HG03039 (cell line): ENCODE measurements around the gene KLC4.
"Not testable (repeated sequence)": the region's sequence is repeated elsewhere in the genome, so short reads cannot be mapped to it uniquely, and the experiment has no call there.

Experiments
- ATAC-seq: cut with Tn5 transposase; IDR thresholded peaks from one replicate; pipeline ENCODE4 v1.9.1; 2021; ENCODE audit warnings: mild to moderate bottlenecking, moderate library complexity; ENCODE audit not compliant: unreplicated experiment

KLC4 gene

GRCh38 chr6:43060755-43061633 is 1.6 kb downstream of the KLC4 start:
- ATAC-seq, result no peak

GRCh38 chr6:43061861-43062260 is 2.4 kb downstream of the KLC4 start:
- no peak for ATAC-seq

GRCh38 chr6:43062818-43063217 is 3.4 kb downstream of the KLC4 start:
- ATAC-seq, result no peak

GRCh38 chr6:43070028-43070632 is 10.7 kb downstream of the KLC4 start:
- no peak for ATAC-seq

GRCh38 chr6:43074847-43075669 is 15.6 kb downstream of the KLC4 start:
- no peak for ATAC-seq

GRCh38 chr6:43075670-43076463 is 16.4 kb downstream of the KLC4 start, which contains the start of gene PTK7:
PTK7 (plus strand) TSS chr6:43076314; CDS start chr6:43076489, 175 bp downstream.
- no peak for ATAC-seq

GRCh38 chr6:43076464-43077332 is 17.3 kb downstream of the KLC4 start:
- no peak for ATAC-seq

GRCh38 chr6:43077333-43077809 is 17.9 kb downstream of the KLC4 start:
- ATAC-seq, result no peak

GRCh38 chr6:43077981-43078511 is 18.6 kb downstream of the KLC4 start:
- no peak for ATAC-seq

- ATAC-seq, result no peak
These were observed 19.3 kb downstream of the KLC4 start for GRCh38 chr6:43078691-43079090.

- no peak for ATAC-seq
These were observed 21.6 kb downstream of the KLC4 start for GRCh38 chr6:43081043-43081442.

GRCh38 chr6:43081922-43082321 is 22.5 kb downstream of the KLC4 start:
- not testable (repeated sequence) for ATAC-seq

GRCh38 chr6:43082806-43083655 is 23.6 kb downstream of the KLC4 start:
- ATAC-seq, result no peak

- ATAC-seq, result no peak
These were observed 26.7 kb downstream of the KLC4 start for GRCh38 chr6:43086022-43086658.

- no peak for ATAC-seq
These were observed 29.2 kb downstream of the KLC4 start for GRCh38 chr6:43088654-43089056.

GRCh38 chr6:43089467-43089866 is 30.0 kb downstream of the KLC4 start:
- ATAC-seq, result no peak

GRCh38 chr6:43089874-43090558 is 30.6 kb downstream of the KLC4 start:
- ATAC-seq, result no peak
